T follicular helper cell (primary cell): Measurements from ENCODE around the gene WDR6.
"Not testable (repeated sequence)": the region's sequence is repeated elsewhere in the genome, so short reads cannot be mapped to it uniquely, and the experiment has no call there.

Experiments used
- DNase-seq: peaks from one replicate; pipeline ENCODE4 v3.0.0-alpha.2; 2020; ENCODE audit warnings: low read depth

WDR6 gene

DNA sequence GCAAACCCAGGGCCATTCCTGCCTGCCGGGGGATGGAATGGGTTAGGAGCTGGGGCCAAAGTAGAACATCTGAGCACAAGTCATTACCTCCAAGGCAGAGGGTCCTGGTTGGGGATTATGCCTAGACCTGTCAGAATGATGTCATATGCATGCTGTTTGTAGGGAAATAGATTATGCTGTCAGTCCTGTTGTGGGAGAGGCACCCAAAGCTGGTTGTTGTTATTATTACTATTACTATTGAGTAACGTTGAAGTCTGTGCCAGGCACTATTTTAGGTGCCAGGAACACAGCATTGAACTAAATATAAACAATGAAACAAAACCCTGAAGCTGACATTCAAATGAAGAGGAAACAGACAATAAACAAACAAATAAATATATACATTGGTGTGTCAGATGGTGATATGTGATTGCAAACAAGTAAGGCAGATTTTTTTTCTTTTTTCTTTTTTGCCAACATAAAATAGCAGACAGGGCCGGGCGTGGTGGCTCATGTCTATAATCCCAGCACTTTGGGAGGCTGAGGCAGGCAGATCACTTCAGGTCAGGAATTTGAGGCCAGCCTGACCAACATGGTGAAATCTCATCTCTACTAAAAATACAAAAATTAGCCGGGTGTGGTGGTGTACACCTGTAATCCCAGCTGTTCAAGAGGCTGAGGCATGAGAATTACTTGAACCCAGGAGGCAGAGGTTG lies 15.2 kb upstream of the WDR6 start:
- DNase-seq = no peak

DNA sequence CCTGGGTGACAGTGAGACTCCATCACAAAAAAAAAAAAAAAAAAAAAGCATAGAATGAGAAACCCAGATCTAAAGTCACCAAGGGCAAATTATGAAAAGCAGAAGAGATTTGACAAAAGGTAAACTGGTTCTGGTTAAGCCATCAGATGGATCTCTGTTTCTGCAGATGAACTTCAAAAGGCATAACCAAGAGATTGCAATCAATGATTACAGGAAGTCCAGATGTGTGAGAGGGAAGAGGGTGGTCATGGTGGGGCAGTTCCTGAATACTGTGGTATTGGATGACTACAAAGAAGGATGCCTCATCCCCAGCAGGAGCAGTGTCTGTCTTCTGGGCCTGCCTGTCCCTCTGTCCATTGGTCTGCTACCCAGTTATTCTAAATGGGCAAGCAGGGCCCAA lies 13.4 kb upstream of the WDR6 start:
- no peak for DNase-seq

DNA sequence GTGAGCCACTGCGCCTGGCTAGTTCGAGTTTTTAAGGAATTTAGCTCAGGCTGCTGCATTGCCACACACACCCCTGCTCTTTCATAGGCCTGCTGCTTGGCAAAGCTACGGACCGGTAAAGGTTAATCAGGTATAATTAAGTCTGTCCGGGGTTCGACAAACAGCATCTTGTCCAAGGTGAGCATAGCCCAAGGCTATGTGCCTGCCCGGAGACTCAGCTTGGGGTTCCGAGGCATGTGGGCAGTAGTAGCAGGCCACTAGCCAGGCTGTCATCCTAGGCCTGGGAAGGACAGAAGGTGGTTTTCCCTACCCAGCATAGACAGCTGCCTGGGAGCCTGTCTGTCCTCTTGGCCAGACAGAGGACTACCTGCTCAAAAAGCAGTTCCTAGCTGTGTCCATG lies 10.6 kb upstream of the WDR6 start:
- no peak for DNase-seq

DNA sequence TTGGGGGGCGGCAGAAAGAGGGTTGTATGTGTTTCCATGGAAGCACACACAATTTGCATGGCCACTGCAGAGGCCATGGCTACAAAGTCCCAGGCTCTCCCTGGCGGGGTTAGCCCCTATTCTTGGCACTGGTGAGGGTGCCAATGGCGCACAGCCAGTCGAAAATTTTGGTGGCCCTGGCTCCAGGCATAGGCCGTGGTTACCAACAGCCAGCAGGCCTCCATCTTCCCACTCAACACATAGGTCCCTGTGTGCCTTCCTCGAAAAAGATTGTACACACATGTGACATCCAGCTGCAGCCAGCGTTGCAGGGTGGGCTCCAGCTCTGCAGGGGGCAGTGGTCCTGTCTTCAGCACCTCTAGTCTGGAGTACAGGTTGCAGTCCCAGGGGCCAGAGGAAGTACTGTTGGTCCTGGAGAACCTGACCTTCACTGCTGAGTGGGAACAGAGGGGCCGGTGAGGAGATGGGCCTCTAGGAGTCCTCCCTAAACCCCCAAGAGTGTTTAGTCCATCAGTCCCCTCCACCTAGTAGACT lies 10.0 kb upstream of the WDR6 start:
- DNase-seq = no peak

DNA sequence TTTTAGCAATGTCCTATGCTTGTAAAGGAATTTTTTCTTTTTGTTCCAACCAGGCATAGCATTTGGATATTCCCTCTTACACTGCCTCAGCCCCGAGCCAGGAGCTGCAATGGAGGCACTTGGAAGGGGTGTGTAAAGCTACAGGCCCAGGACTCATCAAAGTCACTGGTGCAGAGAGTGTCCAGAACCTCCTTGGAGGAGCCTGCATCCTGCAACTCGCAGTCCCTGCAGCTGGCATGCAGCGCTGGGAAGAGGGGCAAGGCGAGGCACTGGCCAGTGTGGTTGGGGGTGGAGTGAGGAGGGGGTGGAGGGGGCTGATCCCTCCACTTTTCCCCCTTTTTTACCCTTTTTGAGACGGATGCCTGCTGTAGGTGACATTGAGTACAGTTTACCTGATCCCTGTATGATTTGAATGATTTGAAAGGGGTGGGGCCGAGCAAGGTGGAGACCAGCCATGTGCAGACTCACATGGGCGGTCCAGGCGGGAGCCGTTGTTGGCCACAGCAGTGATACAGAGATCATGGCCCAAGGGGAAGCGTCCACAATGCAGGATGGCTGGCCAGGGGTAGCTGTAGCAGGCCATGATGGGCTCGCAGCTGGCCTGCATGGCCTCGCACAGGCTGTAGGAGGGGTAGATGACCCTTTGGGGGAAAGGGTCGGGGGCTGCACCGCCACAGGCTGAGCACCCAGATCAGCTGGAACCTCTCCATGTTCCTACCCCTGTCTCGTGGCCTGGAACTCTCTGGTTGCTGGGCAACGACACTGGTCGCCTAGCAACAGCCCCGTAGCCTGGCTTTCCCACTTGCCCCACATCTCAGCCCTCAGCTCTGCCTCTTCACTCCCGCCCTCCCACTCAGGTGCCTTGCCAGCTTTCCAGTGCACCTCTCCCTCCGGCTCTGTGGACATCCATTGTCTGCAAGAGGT lies 9.2 kb upstream of the WDR6 start:
- no peak for DNase-seq

DNA sequence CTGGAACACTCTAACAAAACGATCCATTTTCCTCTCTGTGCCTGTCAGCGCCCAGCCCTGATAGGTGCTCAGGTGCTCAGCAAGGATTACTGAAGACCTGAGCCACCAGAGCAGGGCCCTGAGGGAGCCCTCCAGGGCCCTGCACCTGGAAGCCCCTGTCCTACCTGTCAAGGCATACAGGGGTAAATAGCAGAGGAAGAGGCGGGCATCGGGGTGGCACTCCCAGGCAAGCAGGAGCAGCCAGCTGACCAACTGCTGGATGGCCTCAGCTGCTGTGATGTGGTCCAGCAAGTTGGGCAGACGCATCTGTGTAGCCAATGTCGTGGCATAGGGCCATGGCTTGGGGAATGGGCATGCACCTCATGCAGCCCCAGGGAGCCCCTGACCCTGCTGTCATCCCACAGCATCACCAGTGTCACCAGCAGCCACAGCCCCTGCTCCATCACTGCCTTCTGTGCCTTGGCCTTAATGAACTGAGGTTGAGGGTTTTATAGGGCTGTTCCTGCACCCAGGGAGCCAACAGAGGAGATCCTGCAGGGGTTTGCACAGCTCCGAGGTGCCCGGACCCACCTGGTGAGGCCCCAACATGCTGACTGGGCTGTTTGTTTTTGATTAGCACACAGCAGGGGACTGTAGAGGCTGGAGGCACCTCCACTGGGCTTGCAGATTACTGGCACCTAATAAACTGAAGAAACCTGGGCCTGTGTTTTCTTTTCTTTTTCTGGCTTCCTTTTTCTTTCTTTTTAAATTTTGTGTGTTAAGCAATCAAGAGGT lies 7.9 kb upstream of the WDR6 start:
- no peak for DNase-seq

DNA sequence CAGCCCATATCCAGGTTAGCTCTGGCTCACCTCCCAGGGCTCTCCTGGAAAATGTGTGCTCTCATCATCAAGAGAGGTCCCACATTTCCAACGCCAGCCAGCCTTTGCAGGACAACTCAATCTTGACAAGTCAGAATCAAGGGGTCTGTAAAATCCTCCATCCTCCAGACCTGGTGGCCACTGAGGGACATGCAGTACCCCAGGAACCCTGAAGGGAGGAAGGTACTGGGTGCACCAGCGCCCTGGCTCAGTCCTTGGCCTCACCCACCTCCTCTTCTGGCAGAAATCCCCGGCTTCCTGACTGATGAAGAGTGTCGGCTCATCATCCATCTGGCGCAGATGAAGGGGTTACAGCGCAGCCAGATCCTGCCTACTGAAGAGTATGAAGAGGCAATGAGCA lies 6.0 kb upstream of the WDR6 start:
- DNase-seq = no peak

DNA sequence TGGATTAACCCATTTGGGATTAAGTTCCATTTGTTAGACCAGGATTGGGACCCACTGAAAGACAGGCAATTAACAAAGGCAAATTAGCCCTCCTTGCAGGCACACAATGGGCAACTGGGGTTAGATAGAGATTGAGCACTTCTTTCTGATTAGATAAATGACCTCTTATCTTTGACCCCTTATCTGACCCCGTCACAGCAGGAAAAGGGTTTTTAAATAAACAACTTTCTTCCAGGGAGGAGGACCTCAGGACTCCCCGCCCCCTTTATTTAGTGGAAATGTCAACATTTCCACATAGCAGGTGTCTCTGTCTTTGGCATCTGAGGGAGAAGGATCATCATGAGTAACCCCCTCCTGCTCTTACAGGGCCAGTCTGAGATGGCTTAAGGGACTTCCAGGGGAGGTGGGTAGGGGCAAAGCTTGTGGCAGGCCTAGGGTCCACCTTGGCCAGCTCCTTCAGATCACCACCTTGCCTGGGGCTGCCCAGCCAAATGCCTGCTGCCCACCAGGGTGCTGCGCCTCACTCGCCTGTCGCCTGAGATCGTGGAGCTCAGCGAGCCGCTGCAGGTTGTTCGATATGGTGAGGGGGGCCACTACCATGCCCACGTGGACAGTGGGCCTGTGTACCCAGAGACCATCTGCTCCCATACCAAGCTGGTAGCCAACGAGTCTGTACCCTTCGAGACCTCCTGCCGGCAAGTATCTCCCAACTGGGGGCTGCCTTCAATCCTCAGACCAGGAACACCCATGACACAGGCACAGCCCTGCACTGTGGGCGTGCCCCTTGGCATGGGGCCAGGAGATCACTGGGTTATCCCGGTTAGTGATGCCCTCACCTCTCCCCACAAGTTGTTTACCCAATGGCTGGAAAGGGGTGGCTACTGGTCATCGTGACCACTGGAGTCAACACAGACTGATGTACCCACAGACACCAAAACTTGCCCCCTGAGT lies 2.6 kb upstream of the WDR6 start:
- no peak for DNase-seq

DNA sequence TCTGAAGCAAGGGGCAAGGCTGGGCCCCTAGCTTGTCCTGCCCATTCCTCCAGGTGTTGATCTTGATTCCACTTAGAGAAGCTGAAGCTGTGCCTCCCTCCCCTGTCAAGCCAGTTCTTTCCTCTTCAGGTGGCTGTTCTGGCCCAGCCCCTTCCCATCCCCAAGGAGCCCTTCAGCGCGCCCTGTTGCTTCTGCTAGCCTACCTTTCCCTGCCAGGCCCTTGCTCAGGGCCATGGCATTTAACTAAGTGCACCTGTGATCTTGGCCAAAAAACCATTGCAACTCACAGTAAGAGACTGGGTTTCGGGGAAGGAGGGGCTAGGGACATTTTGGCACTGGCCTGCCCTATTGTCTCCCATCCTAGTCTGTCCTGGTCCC lies 1.9 kb upstream of the WDR6 start:
- no peak for DNase-seq

DNA sequence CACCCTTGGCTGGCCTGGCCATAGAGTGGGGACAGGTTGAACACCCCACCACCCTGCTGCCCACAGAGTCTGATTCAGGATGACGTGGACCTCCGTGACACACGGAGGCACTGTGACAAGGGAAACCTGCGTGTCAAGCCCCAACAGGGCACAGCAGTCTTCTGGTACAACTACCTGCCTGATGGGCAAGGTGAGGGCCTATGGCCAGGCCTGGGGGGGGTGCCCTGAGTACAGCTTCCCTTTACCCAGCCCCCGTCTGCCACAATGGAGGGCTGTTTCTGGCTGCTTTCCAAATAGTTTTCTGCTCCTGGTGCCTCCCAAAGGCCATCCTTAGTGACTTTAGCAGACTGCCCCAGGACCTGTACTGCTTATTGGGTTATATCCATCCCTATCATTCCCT lies 1.2 kb upstream of the WDR6 start:
- no peak for DNase-seq

DNA sequence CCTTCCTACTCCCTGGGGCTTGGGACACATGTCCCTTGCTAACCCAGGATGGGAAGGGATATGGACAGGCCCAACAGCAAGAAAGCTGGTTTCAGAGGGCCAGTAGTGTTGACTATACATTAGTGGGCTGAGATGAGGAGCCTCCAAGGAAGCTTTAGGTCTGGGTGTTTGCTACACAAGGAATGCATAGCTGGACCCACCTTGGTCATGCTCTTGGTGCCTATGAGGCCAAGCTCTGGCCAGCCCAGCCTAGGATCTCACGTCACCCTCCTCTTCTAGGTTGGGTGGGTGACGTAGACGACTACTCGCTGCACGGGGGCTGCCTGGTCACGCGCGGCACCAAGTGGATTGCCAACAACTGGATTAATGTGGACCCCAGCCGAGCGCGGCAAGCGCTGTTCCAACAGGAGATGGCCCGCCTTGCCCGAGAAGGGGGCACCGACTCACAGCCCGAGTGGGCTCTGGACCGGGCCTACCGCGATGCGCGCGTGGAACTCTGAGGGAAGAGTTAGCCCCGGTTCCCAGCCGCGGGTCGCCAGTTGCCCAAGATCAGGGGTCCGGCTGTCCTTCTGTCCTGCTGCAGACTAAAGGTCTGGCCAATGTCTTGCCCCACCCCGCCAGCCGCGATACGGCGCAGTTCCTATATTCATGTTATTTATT lies 653 bp upstream of the WDR6 start:
- DNase-seq = no peak

DNA sequence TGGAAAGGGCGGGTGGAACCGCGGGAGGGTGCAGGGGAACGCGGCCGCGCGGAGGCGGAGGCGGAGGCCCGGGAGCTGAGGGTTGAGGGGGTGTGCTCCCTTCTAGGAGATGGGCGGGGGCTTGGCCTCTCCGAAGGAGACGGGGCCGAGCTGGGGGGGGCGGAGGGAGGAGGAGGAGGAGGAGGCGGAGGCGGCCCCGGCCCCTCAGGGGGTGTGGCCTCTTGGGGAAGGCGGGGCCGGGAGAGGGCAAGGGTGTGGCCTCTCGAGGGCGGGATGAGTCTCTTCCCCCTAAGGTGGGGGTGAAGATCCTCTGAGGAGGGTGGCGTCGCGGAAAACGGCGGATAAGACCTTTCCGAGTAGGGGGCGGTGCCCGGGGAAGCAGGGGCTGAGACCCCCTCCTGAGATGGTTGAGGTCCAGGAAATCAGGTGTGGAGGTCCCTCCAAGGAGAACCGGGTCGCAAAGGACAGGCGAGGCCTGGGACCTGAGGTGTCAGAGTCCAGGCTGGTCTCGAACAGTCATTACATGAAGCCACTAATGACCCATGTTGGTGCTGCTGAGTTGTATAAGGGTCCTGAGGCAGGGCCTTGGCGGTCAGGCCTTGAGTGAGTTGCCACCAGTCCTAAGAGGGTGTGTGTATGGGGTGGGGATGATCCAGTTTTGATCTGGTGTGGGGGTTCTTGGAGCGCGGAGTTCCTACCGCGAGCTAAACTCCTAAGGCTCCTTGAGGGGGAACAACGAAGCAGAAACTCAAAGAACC lies 759 bp downstream of the WDR6 start:
- DNase-seq = peak; percentile 82

DNA sequence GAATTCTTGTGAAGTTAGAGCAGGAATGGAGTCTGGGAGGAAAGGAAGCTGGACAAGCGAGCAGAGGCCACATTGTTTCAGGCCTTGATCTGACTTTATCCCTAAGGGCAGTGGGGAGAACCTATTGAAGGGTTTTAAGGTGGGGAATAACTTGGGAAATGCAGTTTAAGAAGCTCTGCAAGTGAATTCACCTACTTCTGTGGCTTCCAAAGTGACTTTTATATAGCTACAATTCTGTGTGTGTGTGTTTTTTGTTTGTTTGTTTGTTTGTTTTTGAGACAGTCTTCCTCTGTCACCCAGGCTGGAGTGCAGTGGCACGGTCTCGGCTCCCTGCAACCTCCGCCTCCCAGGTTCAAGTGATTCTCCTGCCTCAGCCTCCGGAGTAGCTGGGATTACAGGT lies 1.4 kb downstream of the WDR6 start:
- not testable (repeated sequence) for DNase-seq

DNA sequence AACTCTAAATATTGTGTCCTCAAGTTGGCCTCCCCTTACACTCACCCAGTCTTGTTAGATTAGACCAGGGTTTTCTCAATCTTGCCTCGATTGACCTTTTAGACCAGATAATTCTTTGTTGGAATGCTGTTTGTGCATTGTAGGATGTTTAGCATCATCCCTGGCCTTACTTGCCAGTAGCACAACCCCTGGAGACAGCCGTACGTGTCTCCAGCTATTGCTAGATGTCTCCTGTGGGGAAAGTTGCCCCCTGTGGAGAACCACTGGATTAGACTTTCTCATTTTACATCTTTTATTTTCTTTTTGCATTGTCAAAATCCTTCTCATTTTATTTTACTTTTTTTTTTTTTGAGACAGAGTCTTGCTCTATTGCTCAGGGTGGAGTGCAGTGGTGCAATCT lies 2.2 kb downstream of the WDR6 start:
- DNase-seq = no peak

DNA sequence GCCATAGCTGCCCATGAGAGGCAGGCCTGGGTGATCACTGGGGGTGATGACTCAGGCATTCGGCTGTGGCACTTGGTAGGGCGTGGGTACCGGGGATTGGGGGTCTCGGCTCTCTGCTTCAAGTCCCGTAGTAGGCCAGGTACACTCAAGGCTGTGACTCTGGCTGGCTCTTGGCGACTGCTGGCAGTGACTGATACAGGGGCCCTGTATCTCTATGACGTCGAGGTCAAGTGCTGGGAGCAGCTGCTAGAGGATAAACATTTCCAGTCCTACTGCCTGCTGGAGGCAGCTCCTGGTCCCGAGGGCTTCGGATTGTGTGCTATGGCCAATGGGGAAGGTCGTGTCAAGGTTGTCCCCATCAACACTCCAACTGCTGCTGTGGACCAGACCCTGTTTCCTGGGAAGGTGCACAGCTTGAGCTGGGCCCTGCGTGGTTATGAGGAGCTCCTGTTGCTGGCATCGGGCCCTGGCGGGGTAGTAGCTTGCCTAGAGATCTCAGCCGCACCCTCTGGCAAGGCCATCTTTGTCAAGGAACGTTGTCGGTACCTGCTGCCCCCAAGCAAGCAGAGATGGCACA lies 5.3 kb downstream of the WDR6 start:
- no peak for DNase-seq

DNA sequence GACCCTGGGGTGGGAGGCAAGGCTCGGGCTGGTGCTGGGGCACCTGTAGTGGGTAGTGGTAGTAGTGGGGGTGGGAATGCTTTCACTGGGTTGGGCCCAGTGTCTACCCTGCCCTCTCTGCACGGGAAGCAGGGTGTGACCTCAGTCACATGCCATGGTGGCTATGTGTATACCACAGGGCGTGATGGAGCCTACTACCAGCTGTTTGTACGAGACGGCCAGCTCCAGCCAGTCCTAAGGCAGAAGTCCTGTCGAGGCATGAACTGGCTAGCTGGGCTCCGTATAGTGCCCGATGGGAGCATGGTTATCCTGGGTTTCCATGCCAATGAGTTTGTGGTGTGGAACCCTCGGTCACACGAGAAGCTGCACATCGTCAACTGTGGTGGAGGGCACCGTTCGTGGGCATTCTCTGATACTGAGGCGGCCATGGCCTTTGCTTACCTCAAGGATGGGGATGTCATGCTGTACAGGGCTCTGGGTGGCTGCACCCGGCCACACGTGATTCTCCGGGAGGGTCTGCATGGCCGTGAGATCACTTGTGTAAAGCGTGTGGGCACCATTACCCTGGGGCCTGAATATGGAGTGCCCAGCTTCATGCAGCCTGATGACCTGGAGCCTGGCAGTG lies 6.0 kb downstream of the WDR6 start:
- no peak for DNase-seq

DNA sequence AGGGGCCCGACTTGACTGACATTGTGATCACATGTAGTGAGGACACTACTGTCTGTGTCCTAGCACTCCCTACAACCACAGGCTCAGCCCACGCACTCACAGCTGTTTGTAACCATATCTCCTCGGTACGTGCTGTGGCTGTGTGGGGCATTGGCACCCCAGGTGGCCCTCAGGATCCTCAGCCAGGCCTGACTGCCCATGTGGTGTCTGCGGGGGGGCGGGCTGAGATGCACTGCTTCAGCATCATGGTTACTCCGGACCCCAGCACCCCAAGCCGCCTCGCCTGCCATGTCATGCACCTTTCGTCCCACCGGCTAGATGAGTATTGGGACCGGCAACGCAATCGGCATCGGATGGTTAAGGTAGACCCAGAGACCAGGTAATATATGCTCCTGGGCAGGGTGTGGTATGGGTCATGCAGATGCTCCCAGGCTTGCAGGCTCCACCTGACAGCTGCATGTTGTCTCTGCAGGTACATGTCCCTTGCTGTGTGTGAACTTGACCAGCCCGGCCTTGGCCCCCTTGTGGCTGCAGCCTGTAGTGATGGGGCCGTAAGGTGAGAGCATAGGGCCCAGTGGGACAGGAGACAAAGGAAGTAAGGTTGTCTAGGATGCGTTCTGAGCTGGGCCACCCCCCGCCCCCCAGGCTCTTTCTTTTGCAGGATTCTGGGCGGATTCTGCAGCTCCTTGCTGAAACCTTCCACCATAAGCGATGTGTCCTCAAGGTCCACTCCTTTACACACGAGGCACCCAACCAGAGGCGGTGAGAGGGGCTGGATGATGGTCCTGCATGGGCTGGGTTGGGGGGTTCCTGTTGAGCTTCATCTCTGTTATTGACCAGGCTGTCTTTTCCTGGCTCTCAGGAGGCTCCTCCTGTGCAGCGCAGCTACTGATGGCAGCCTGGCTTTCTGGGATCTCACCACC lies 6.8 kb downstream of the WDR6 start:
- peak; percentile 26 for DNase-seq

DNA sequence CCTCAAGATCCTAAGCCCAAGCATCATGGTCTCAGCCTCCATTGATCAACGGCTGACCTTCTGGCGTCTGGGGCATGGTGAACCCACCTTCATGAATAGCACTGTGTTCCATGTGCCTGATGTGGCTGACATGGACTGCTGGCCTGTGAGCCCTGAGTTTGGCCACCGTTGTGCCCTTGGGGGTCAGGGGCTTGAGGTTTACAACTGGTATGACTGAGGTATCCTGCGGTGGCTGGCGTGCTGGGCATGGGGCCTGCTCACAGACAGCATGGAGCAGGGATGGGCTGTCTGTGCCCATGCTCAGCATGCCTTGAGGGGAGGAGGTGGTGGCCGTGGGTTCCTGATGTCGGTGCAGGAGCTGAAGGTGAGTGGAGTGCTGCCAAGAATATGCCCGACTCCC lies 7.9 kb downstream of the WDR6 start:
- no peak for DNase-seq
